Breast epithelium (tissue), 3 donors: Measurements from ENCODE around the gene NEU1.

Experiments
- POLR2A ChIP-seq: fragments of 450-650 bp; IDR thresholded peaks from one replicate; pipeline ENCODE4 v1.6.1; 2016; ENCODE audit warnings: antibody characterized with exemption, mild to moderate bottlenecking, moderate library complexity
- POLR2AphosphoS5 ChIP-seq, 3 donors: sonication (generic); formaldehyde crosslinking; IDR thresholded peaks; one replicate each; pipeline ENCODE4 v1.6.1; 2017; ENCODE audit warnings: antibody characterized with exemption in 3 of 3
- TF ChIP-seq, protein P1 (sequence below), 3 donors: fragments of 450-650 bp; IDR thresholded peaks; one replicate each; pipeline ENCODE4 v1.5.1; 2016 to 2017; ENCODE audit warnings: antibody characterized with exemption in 3 of 3, mild to moderate bottlenecking in 3 of 3, moderate library complexity in 3 of 3

GRCh38 chr6:31877125-31877650, 14.6 kb upstream of the NEU1 start:
- no peak for TF ChIP-seq POLR2A
- TF ChIP-seq, protein P1, sequence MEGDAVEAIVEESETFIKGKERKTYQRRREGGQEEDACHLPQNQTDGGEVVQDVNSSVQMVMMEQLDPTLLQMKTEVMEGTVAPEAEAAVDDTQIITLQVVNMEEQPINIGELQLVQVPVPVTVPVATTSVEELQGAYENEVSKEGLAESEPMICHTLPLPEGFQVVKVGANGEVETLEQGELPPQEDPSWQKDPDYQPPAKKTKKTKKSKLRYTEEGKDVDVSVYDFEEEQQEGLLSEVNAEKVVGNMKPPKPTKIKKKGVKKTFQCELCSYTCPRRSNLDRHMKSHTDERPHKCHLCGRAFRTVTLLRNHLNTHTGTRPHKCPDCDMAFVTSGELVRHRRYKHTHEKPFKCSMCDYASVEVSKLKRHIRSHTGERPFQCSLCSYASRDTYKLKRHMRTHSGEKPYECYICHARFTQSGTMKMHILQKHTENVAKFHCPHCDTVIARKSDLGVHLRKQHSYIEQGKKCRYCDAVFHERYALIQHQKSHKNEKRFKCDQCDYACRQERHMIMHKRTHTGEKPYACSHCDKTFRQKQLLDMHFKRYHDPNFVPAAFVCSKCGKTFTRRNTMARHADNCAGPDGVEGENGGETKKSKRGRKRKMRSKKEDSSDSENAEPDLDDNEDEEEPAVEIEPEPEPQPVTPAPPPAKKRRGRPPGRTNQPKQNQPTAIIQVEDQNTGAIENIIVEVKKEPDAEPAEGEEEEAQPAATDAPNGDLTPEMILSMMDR (IDR thresholded peaks at IDR 0.05), result no peak
- TF ChIP-seq POLR2AphosphoS5 (IDR thresholded peaks at IDR 0.05), result no peak
